NCI-H748 (cell line): ENCODE data around the gene AIMP2.
"Not testable (repeated sequence)": the region's sequence is repeated elsewhere in the genome, so short reads cannot be mapped to it uniquely, and the experiment has no call there.

Experiments used
- DNase-seq: peaks from one replicate; lab custom pipeline; 2025; ENCODE audit not compliant: unreplicated experiment; lab: John Stamatoyannopoulos, UW

Gene AIMP2

GRCh38 chr7:6026011-6026819, 17.1 kb downstream of the AIMP2 start:
- no peak for DNase-seq

GRCh38 chr7:6026820-6027311, 17.8 kb downstream of the AIMP2 start:
- DNase-seq = no peak

GRCh38 chr7:6027806-6028365, 18.8 kb downstream of the AIMP2 start:
- DNase-seq = no peak

GRCh38 chr7:6028563-6028962, 19.5 kb downstream of the AIMP2 start:
- no peak for DNase-seq

- no peak for DNase-seq
Measured at GRCh38 chr7:6030988-6031387, 21.9 kb downstream of the AIMP2 start, which contains the start of gene ANKRD61. Gene ANKRD61 (plus strand): TSS chr7:6031376. CDS start chr7:6031376, 0 bp downstream.

DNA sequence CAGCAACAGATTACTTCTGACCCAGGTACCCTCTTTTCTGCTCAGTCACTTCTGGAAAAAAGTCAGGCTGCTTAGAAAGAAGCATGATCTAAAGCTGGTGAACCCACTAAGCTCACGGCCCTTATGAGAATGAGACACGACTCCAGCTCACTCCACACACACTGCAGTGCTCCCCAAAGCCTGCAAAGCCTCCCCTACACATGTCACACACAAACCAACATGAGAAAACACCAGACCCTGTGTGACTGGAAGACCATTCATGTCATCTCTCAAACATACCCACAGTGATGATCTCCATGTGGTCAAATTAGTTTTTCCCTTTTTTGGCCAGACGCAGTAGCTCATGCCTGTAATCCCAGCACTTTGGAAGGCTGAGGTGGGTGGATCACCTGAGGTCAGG, 22.5 kb downstream of the AIMP2 start:
- DNase-seq = no peak

GRCh38 chr7:6032167-6032566, 23.1 kb downstream of the AIMP2 start:
- DNase-seq = no peak

- DNase-seq = no peak
Measured at GRCh38 chr7:6032641-6033040, 23.6 kb downstream of the AIMP2 start.

- no peak for DNase-seq
Measured at GRCh38 chr7:6035165-6035564, 26.1 kb downstream of the AIMP2 start.

GRCh38 chr7:6035686-6036085, 26.6 kb downstream of the AIMP2 start:
- no peak for DNase-seq

DNA sequence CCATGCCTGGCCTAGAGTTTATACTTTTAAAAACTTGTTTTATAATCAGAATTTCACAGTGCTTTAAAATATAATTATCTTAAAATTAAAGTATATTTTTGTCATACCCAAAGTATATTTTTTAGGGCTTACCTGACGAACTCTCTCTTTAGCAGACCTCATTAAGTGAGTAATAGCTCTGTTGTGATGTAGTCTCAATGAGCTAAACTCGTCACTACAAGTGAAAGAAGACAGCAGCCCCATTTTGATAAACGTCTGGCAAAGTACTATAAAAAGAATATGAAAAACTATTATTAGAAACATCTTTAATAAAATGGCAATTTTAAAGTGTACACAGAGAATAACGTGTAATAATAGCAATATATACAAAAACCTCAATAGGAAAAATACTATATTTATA, 40.7 kb downstream of the AIMP2 start:
- no peak for DNase-seq

DNA sequence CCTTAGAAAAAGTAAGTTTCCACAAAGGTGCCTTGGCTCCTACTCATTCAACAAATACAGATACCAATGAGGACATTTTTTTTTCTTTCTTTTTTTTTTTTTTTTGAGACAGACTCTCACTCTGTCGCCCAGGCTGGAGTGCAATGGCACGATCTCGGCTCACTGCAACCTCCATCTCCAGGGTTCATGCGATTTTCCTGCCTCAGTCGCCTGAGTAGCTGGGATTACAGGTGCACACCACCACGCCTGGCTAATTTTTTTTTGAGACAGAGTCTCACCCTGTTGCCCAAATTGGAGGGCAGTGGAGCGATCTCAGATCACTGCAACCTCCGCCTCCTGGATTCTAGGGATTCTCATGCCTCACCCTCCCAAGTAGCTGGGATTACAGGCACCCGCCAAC, 42.1 kb downstream of the AIMP2 start:
- DNase-seq = not testable (repeated sequence)

GRCh38 chr7:6056616-6057015, 47.5 kb downstream of the AIMP2 start:
- DNase-seq = no peak

DNA sequence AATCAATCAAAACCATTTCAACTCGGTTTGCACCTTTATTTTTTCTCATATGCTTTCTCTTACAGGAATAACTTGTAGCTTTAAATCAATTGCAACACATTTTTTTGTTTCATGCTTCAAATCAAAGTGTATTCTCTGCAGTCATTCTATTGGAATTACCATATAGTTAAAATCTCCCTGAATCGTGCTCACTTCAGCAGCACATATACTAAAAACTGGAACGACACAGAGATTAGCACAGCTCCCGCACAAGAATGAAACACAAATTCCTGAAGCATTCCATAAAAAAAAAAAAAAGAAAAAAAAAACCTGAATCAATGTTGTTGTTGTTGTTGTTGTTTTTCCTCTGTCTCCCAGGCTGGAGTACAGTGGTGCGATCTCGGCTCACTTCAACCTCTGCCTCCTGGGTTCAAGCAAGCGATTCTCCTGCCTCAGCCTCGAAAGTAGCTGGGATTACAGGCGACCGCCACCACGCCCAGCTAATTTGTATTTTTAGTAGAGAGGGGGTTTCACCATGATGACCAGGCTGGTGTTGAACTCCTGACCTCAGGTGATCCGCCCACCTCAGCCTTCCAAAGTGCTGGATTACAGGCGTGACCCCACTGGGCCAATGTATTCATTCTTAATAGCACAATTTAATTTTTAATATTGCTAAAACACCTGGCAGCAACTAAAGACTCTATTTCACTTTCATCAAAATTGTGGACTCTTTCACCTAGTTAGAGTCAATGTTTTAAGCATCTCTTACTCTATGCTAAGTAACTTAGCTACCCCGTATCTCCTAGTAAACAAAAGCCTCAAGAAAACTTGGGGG, 48.5 kb downstream of the AIMP2 start:
- no peak for DNase-seq

DNA sequence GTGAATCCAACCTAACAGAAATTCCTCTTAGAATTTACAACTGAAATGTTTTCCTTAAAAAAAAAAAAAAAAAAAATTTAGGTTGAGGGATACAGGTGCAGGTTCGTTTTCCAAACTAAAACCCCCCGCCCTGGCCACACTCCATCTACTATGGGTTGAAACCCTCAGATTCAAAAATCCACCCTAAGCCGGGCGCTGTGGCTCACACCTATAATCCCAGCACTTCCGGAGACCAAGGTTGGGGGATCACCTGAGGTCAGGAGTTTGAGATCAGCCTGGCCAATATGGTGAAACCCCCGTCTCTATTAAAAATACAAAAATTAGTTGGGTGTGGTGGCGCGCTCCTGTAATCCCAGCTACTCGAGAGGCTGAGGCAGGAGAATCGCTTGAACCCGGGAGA, 50.9 kb downstream of the AIMP2 start:
- DNase-seq = not testable (repeated sequence)

DNA sequence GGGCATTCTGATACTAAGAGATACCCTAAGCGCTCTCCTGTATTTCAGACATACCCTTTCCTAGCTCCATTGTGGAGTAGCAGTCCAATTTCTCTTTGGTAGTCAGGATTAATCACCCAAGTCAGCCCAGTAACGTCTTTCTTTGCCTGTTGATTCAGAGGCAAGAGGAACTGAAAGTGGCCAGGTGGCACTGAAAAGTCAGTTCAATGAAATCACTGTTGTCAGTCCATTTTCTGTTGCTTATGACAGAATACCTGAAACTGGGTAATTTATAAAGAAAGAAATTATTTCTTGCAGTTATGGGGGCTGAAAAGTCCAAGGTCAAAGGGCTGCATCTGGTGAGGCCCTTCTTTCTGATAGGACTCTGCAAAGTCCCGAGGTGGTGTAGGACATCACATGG, 62.3 kb downstream of the AIMP2 start:
- no peak for DNase-seq
